Measurements from ENCODE around the gene SPINK2.

The SPINK2 gene

DNA sequence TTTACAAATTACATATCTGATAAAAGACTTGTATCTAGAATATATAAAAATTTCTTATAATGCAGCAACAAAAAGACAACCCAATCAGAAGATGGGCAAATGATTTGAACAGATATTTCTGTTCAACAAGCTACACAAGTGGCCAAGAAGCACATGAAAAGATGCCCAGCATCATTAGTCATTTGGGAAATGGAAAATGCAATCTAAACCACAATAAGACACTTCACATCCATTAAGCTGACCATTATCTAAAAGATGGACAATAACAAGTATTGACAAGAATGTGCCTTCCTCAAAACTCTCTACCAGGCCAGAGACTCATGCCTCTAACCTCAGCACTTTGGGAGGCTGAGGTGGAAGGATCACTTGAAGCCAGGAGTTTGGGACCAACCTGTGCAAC, 53.9 kb downstream of the SPINK2 start:
- H3K27ac ChIP-seq = no peak overlapping the region
- no peak for TF ChIP-seq ZFX (IDR thresholded peaks at IDR 0.05)
- TF ChIP-seq, protein P1, sequence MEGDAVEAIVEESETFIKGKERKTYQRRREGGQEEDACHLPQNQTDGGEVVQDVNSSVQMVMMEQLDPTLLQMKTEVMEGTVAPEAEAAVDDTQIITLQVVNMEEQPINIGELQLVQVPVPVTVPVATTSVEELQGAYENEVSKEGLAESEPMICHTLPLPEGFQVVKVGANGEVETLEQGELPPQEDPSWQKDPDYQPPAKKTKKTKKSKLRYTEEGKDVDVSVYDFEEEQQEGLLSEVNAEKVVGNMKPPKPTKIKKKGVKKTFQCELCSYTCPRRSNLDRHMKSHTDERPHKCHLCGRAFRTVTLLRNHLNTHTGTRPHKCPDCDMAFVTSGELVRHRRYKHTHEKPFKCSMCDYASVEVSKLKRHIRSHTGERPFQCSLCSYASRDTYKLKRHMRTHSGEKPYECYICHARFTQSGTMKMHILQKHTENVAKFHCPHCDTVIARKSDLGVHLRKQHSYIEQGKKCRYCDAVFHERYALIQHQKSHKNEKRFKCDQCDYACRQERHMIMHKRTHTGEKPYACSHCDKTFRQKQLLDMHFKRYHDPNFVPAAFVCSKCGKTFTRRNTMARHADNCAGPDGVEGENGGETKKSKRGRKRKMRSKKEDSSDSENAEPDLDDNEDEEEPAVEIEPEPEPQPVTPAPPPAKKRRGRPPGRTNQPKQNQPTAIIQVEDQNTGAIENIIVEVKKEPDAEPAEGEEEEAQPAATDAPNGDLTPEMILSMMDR (conservative IDR thresholded peaks at IDR 0.05) = no peak

DNA sequence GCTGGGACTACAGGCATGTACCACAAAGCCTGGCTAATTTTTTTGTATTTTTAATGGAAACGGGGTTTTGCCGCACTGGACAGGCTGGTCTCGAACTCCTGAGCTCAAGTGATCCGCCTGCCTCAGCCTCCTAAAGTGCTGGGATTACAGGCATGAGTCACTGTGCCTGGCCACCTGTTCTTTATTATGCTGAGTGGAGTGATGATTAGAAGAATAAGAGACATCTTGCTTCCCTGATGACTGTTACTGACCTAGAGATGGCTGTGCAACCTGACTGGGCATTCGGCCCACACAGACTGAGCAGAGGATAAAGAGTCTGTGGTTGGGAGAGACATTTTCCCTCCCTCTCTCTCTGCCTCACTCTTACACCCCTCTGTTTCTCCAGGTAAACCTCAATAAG, 56.7 kb downstream of the SPINK2 start:
- H3K27ac ChIP-seq = no peak overlapping the region
- TF ChIP-seq ZFX (IDR thresholded peaks at IDR 0.05) = no peak
- TF ChIP-seq, protein P1 (conservative IDR thresholded peaks at IDR 0.05) = no peak

DNA sequence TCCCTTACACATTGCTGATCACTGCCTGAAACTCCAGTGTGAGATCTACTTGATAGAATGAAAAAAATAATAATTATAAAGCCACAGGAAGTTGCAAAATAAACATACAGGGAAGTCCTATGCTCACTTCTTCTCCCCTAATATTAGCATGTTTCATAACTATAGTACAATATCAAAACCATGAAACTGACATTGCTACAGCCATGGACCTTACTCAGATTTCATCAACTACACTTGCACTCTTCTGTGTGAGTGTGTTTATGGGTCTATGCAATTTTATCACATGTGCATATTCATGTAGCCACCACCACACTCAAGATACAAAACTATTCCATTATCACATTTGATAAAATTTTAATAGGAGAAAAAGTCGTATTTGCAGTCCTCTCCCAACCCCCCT, 57.3 kb downstream of the SPINK2 start:
- TF ChIP-seq, protein P1 (conservative IDR thresholded peaks at IDR 0.05) = no peak
- TF ChIP-seq ZFX (IDR thresholded peaks at IDR 0.05) = no peak
- H3K27ac ChIP-seq = no peak overlapping the region

DNA sequence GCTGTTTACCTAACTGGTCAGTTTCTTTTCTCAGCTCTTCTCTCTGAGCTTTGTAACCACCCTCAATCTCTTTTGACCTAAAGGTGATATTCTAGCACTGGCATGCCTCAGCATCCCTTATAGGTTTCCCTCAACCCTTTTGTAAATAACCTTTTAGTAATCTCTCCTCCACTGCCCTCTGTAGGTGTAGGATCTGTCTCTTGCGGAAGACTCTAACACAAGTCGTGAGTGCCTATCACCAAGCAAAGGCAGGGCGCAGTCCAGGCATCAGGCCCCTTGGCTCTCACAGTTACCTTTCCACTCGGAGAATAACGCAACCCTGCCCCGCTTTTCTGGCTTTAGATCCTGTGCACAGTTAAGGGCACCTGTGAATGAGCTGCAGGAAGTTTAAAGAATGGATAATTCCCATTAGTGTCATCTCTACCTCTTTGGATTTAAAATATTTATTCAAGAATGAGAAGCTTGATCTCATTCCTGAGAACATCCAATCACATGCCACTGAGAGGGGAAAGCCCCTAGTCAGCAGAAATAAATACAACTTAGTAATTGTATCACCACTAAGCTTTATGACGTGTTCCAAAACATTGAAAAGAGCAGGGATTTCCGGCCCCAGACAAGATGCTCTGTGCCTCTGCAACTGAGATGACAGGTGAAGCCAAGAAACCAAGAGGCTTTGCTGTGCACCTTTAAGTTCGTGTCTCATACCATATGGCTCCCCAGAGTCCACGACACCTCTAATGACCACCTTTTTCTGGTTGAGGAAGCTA, 58.8 kb downstream of the SPINK2 start:
- no peak overlapping the region for H3K27ac ChIP-seq
- no peak for TF ChIP-seq ZFX (IDR thresholded peaks at IDR 0.05)
- TF ChIP-seq, protein P1 (conservative IDR thresholded peaks at IDR 0.05) = no peak; the same call in 1 of the 2 replicates

- no peak for TF ChIP-seq ZFX (IDR thresholded peaks at IDR 0.05)
- TF ChIP-seq, protein P1 (conservative IDR thresholded peaks at IDR 0.05) = no peak
- H3K27ac ChIP-seq = no peak overlapping the region
These were observed 61.3 kb downstream of the SPINK2 start for GRCh38 chr4:56760183-56760582.
